Activated CD8-positive, alpha-beta memory T cell treated with anti-CD3 and anti-CD28 coated beads, Interleukin-2, amount 10 ng/mL, durations not matched to agents 7 days and 5 days (primary cell): Measurements from ENCODE around the gene KAT7. TPM values are rescaled to one million over a fixed set of nuclear protein-coding genes. Genes with fewer than 3 reads are reported as not detected.
"Not testable (repeated sequence)": the region's sequence is repeated elsewhere in the genome, so short reads cannot be mapped to it uniquely, and the experiment has no call there.

ENCODE experiments used
- ATAC-seq: fragments of 150-1000 bp; cut with Tn5 transposase; one replicate; pipeline ENCODE4 v1.10.0; 2021; ENCODE audit warnings: moderate library complexity
- CTCF ChIA-PET: fragments of 350-600 bp; sonication (Branson Sonifier 250); formaldehyde crosslinking; loops from one replicate; lab custom pipeline; 2021; ENCODE audit warnings: antibody characterized with exemption; lab: Charles Lee
- DNase-seq: peaks from one replicate; pipeline ENCODE4 v3.0.0-alpha.2; 2020
- H3K27ac Mint-ChIP-seq: one replicate; pipeline ENCODE4 v1.8.0; 2021; ENCODE audit warnings: mild to moderate bottlenecking, mixed read lengths
- H3K27me3 Mint-ChIP-seq: one replicate; pipeline ENCODE4 v1.8.0; 2021; ENCODE audit warnings: mixed read lengths
- H3K36me3 Mint-ChIP-seq: one replicate; pipeline ENCODE4 v1.8.0; 2021; ENCODE audit warnings: mild to moderate bottlenecking, mixed read lengths
- H3K4me1 Mint-ChIP-seq: one replicate; pipeline ENCODE4 v1.8.0; 2021; ENCODE audit warnings: mixed read lengths
- H3K4me3 Mint-ChIP-seq: one replicate; pipeline ENCODE4 v1.8.0; 2021; ENCODE audit warnings: mild to moderate bottlenecking, moderate library complexity, mixed read lengths
- H3K9me3 Mint-ChIP-seq: one replicate; pipeline ENCODE4 v1.8.0; 2022; ENCODE audit warnings: low read depth, mixed read lengths
- total RNA-seq, 2 experiments: library from RNA; stranded (reverse); gene quantifications; one replicate each; pipeline ENCODE4 v1.2.3, GENCODE V29; 2021

The KAT7 gene
- total RNA-seq, 2 experiments from 2014 or later = 76.9 to 80.6 TPM

- H3K9me3 Mint-ChIP-seq = no peaks in the 10 kb centered on the region
- peak overlapping the region; percentile 30 for H3K27ac Mint-ChIP-seq
- no peak overlapping the region for H3K4me3 Mint-ChIP-seq
- peaks cover 73% of the 10 kb centered on the region for H3K4me1 Mint-ChIP-seq
- H3K36me3 Mint-ChIP-seq = peaks cover 38% of the 10 kb centered on the region
- DNase-seq (no peak), ATAC-seq (no peak)
- CTCF ChIA-PET = interaction anchor here (0.8 to 2.0 kb wide), 5 partner anchors 10 to 99 kb away, joined by 3 to 13 read pairs (median 3); no protein-coding TSS in a partner anchor
- H3K27me3 Mint-ChIP-seq = no peaks in the 10 kb centered on the region
Observed at GRCh38 chr17:49752508-49752907, 36.0 kb upstream of the KAT7 start.

GRCh38 chr17:49753959-49754391 lies 34.5 kb upstream of the KAT7 start:
- no peak overlapping the region for H3K4me3 Mint-ChIP-seq
- peaks cover 66% of the 10 kb centered on the region for H3K4me1 Mint-ChIP-seq
- peaks cover 45% of the 10 kb centered on the region for H3K36me3 Mint-ChIP-seq
- H3K9me3 Mint-ChIP-seq = no peaks in the 10 kb centered on the region
- DNase-seq = no peak
- H3K27me3 Mint-ChIP-seq = no peaks in the 10 kb centered on the region
- no peak for ATAC-seq
- peak overlapping the region; percentile 65 for H3K27ac Mint-ChIP-seq
- CTCF ChIA-PET = interaction anchor here (4.4 kb wide), 1 partner anchor 17 kb away, joined by 11 read pairs; no protein-coding TSS in a partner anchor

DNA sequence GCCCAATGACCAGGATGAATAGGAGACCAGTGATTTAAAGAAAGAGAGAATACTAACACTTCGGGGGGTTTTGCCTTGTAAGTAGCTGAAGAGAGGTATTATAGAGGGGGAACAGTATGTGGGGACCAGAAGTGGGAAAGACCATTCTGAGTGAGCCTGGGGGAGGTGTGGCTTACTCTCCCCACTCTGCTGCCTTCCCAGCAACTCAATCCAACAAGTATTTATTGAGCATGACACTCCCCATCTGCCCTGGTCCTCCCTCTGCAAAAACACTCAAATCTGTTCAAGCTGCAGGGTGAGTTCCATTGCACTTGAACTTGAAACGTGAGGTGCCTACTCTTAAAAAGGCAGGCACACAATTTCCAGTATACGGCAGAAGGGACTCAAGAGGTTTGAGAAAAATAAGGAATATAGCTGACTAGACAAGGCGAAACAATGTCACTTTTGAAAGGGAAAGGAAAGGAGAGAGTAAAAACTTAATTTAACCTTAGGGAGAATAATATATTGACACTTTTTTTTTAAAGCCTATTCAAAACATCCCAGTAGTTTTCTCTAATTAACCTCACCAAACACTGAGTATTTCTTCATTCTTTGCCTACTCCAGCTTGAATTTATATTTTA lies 32.7 kb upstream of the KAT7 start:
- CTCF ChIA-PET = interaction anchor here (0.9 to 5.3 kb wide), 5 partner anchors 8 to 199 kb away, joined by 3 to 17 read pairs (median 4); no protein-coding TSS in a partner anchor
- no peak overlapping the region for H3K4me3 Mint-ChIP-seq
- DNase-seq (no peak), ATAC-seq (no peak)
- H3K27me3 Mint-ChIP-seq = no peaks in the 10 kb centered on the region
- peak overlapping the region; percentile 44 for H3K27ac Mint-ChIP-seq
- H3K9me3 Mint-ChIP-seq = no peaks in the 10 kb centered on the region
- H3K36me3 Mint-ChIP-seq = peaks cover 39% of the 10 kb centered on the region
- peaks cover 70% of the 10 kb centered on the region for H3K4me1 Mint-ChIP-seq

- H3K9me3 Mint-ChIP-seq = no peaks in the 10 kb centered on the region
- H3K36me3 Mint-ChIP-seq = peaks cover 40% of the 10 kb centered on the region
- H3K4me1 Mint-ChIP-seq = peaks cover 75% of the 10 kb centered on the region
Observed at GRCh38 chr17:49756323-49757150, 31.9 kb upstream of the KAT7 start.

DNA sequence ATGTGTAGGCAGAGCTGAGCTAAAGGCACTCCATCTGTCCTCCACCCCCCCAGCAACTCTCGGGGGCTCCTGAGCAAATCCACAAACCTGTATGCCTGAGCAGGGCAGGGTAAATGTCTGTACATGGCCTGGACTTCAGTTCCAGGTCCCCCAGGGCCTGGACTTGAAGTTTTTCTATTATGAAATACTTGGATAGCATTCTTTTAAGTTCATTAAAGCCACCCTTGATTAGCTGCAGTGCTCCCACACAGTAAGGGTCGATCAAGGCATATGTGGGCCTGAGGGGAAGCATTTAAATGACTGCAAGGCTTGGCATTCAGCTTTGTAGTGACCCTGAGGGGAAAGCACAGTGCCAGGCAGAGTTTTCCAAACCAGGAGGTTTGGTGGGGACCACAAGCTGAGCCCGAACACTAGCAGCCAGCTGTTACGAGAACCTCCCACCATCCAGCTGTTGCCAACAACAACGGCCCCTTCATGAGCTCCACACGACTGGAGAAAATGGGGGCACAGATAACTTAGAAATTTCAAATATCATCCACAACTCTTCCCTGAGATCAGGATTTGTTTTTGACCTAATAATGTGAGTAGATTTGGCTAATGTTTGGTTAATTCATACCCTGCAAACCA lies 31.2 kb upstream of the KAT7 start:
- Mint-ChIP-seq H3K36me3 (peaks cover 40% of the 10 kb centered on the region), H3K27ac (no peak overlapping the region), H3K4me1 (peaks cover 80% of the 10 kb centered on the region), H3K27me3 (no peaks in the 10 kb centered on the region), H3K9me3 (no peaks in the 10 kb centered on the region), H3K4me3 (no peak overlapping the region)
- ATAC-seq = no peak
- no peak for DNase-seq
- CTCF ChIA-PET = interaction anchor here (0.6 to 5.3 kb wide), 6 partner anchors 10 to 240 kb away, joined by 3 to 17 read pairs (median 4); partner anchors contain the start of gene KAT7

More at GRCh38 chr17:49756323-49757150, 31.9 kb upstream of the KAT7 start:
- Mint-ChIP-seq H3K27me3 (no peaks in the 10 kb centered on the region), H3K27ac (peak overlapping the region; percentile 44), H3K4me3 (no peak overlapping the region)
- no peak for ATAC-seq
- CTCF ChIA-PET = interaction anchor here (0.9 to 5.3 kb wide), 6 partner anchors 9 to 240 kb away, joined by 3 to 17 read pairs (median 4); no protein-coding TSS in a partner anchor
- no peak for DNase-seq

DNA sequence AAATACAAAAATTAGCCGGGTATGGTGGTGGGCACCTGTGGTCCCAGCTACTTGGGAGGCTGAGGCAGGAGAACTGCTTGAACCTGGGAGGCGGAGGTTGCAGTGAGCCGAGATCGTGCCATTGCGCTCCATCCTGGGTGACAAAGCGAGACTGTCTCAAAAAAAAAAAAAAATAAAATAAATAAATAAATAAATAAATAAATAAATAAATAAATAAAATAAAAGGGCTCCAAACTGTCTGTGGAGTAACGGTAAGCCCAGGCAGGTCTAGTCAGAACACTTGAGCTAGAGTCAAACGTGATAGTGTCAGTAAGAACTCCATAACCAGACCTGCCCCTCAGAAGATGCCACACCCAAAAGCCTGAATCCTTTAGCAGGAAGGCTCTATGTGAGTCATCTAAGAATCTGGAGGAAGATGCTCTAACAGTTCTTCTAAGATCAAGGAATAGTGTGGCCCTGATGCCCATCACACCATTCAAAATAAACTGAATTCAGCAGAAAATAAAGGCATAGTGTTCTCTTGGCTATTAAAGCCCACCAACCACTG lies 29.9 kb upstream of the KAT7 start:
- CTCF ChIA-PET = interaction anchor here (0.5 to 5.3 kb wide), 4 partner anchors 11 to 28 kb away, joined by 3 to 17 read pairs (median 8); no protein-coding TSS in a partner anchor
- not testable (repeated sequence) for H3K27me3 Mint-ChIP-seq, H3K27ac Mint-ChIP-seq, ATAC-seq, H3K4me3 Mint-ChIP-seq, DNase-seq, H3K9me3 Mint-ChIP-seq
- Mint-ChIP-seq H3K4me1 (peaks cover 81% of the 10 kb centered on the region), H3K36me3 (peaks cover 38% of the 10 kb centered on the region)

GRCh38 chr17:49759203-49759602 lies 29.3 kb upstream of the KAT7 start:
- Mint-ChIP-seq H3K4me3 (no peak overlapping the region), H3K9me3 (no peaks in the 10 kb centered on the region), H3K27ac (peak overlapping the region; percentile 47), H3K27me3 (peaks cover under 1% of the 10 kb centered on the region), H3K4me1 (peaks cover 77% of the 10 kb centered on the region), H3K36me3 (peaks cover 34% of the 10 kb centered on the region)
- DNase-seq = no peak
- CTCF ChIA-PET = interaction anchor here (0.5 to 5.3 kb wide), 5 partner anchors 12 to 51 kb away, joined by 3 to 17 read pairs (median 5); no protein-coding TSS in a partner anchor
- ATAC-seq = no peak

- Mint-ChIP-seq H3K36me3 (peaks cover 32% of the 10 kb centered on the region), H3K4me1 (peaks cover 75% of the 10 kb centered on the region), H3K9me3 (no peaks in the 10 kb centered on the region), H3K27me3 (peaks cover 5% of the 10 kb centered on the region), H3K27ac (no peak overlapping the region), H3K4me3 (peak overlapping the region; percentile 60)
- no peak for DNase-seq
- CTCF ChIA-PET = interaction anchor here (1.0 to 5.3 kb wide), 4 partner anchors 13 to 64 kb away, joined by 3 to 17 read pairs (median 6); no protein-coding TSS in a partner anchor
- ATAC-seq = no peak
Observed at GRCh38 chr17:49760296-49760695, 28.2 kb upstream of the KAT7 start.

- CTCF ChIA-PET = interaction anchor here (1.0 to 4.7 kb wide), 8 partner anchors 9 to 191 kb away, joined by 3 to 42 read pairs (median 6); partner anchors contain the start of gene SLC35B1
- Mint-ChIP-seq H3K9me3 (no peaks in the 10 kb centered on the region), H3K27ac (peak overlapping the region; percentile 58), H3K36me3 (peaks cover 26% of the 10 kb centered on the region), H3K27me3 (peaks cover 12% of the 10 kb centered on the region), H3K4me3 (peak overlapping the region; percentile 60), H3K4me1 (peaks cover 68% of the 10 kb centered on the region)
- DNase-seq = no peak
- ATAC-seq = no peak
Observed at GRCh38 chr17:49760932-49761558, 27.4 kb upstream of the KAT7 start.

DNA sequence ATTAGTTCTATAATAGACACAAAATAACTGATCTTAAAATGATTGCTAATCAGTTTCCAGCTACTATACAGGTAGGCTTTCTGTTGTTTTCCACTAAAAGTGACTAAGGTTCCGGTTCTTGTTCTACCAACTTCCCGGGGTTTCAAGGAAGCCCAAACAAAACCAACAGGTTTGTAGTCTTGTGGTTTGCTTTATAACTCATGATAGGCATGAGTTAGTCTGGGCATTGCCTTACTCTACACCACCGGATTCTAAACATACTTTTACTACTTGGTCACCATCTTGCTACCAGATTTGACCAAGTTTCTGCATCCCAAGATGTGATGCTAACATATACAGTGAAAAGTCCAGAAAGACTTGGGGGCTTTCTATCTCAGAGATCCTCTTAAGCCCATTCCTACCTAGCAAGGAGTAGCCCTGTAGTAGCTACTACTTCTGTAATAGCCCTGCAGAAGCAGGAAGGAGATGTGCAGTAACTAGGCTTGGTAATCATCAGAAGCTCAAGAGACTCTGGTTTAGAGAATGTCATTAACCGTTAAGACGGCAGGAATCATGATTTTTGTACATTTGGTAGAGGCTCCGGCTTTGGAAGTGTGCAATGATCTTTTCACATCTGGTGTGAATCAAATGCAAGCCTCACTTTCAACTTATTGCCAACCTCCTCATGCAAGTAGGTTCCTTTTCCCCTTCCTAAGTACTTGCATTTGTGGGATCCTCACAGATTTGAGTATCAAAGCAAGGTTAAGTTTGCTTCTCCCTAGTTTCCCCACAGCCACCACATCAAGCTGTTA lies 26.1 kb upstream of the KAT7 start:
- DNase-seq (no peak), ATAC-seq (no peak)
- H3K9me3 Mint-ChIP-seq = no peaks in the 10 kb centered on the region
- peaks cover 18% of the 10 kb centered on the region for H3K36me3 Mint-ChIP-seq
- peak overlapping the region; percentile 94 for H3K4me3 Mint-ChIP-seq
- CTCF ChIA-PET = interaction anchor here (1.0 to 4.7 kb wide), 12 partner anchors 10 to 236 kb away, joined by 3 to 42 read pairs (median 5); partner anchors contain the start of genes SLC35B1 and SPOP
- peaks cover 57% of the 10 kb centered on the region for H3K4me1 Mint-ChIP-seq
- peaks cover 25% of the 10 kb centered on the region for H3K27me3 Mint-ChIP-seq
- H3K27ac Mint-ChIP-seq = peak overlapping the region; percentile 90

GRCh38 chr17:49763735-49764558 lies 24.5 kb upstream of the KAT7 start, which contains the start of gene FAM117A:
Gene FAM117A, minus strand, starts transcription at chr17:49764131. Its CDS starts 44 bp downstream, at chr17:49764087.
- H3K4me1 Mint-ChIP-seq = peaks cover 48% of the 10 kb centered on the region
- peak within 1 kb of the TSS; percentile 94 for H3K4me3 Mint-ChIP-seq
- ATAC-seq (peak; percentile 95), DNase-seq (peak; percentile 100)
- peak within 1 kb of the TSS; percentile 90 for H3K27ac Mint-ChIP-seq
- peaks cover 7% of the 10 kb centered on the region for H3K36me3 Mint-ChIP-seq
- peaks cover 26% of the 10 kb centered on the region for H3K27me3 Mint-ChIP-seq
- CTCF ChIA-PET = interaction anchor here (0.7 to 4.7 kb wide), 15 partner anchors 10 to 208 kb away, joined by 3 to 42 read pairs (median 7); partner anchors contain the start of gene SLC35B1
- H3K9me3 Mint-ChIP-seq = no peaks in the 10 kb centered on the region
